ENCODE measurements around the gene GALNT11. TPM values are rescaled to one million over a fixed set of nuclear protein-coding genes. Genes with fewer than 3 reads are reported as not detected.

Gene GALNT11
- polyA plus RNA-seq, 3 donors = 17.7 to 25.9 (median 20.6) TPM

GRCh38 chr7:152108359-152108758 is 82.9 kb downstream of the GALNT11 start:
- TF ChIP-seq, protein P1, sequence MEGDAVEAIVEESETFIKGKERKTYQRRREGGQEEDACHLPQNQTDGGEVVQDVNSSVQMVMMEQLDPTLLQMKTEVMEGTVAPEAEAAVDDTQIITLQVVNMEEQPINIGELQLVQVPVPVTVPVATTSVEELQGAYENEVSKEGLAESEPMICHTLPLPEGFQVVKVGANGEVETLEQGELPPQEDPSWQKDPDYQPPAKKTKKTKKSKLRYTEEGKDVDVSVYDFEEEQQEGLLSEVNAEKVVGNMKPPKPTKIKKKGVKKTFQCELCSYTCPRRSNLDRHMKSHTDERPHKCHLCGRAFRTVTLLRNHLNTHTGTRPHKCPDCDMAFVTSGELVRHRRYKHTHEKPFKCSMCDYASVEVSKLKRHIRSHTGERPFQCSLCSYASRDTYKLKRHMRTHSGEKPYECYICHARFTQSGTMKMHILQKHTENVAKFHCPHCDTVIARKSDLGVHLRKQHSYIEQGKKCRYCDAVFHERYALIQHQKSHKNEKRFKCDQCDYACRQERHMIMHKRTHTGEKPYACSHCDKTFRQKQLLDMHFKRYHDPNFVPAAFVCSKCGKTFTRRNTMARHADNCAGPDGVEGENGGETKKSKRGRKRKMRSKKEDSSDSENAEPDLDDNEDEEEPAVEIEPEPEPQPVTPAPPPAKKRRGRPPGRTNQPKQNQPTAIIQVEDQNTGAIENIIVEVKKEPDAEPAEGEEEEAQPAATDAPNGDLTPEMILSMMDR (IDR thresholded peaks at IDR 0.05) = no peak

DNA sequence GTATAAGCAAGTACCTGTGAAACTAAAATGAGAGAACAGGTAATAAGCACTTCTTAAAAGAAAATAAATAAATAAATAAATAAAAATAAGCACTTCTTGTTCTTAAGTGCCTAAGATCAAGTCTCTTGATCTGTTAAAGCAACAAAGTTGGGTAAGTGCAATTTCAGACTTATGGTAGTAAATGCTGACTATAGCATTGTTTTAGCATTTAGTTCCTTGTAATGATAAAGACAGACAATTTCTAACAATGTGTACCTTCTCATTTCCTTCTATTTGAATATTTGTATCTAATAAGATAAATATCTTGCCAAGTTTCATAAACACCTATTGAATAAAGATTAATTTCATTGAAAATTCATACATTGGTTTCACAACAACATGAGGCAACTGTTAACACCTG is 87.4 kb downstream of the GALNT11 start:
- peaks cover 0 to 1% (median 0%) of the 10 kb centered on the region in 3 donors for H3K27me3 Mint-ChIP-seq (ENCODE audit: low read depth in 3 of 3)
- Histone ChIP-seq H3K9ac (ENCODE audit: insufficient read depth, low read length, poor library complexity, severe bottlenecking) (no peak overlapping the region), H3K36me3 (replicated peaks in 1 of 2; ENCODE audit: control insufficient read depth in 1 of 2, insufficient read depth in 2 of 2, low read length in 2 of 2) (peaks cover 29 to 57% of the 10 kb centered on the region in 2 donors), H3K4me1 (ENCODE audit: control insufficient read depth in 1 of 2, insufficient read depth in 2 of 2, low read length in 2 of 2) (no peaks in the 10 kb centered on the region), H3K27me3 (ENCODE audit: control insufficient read depth in 2 of 2, insufficient read depth in 2 of 2, low read length in 2 of 2) (no peaks in the 10 kb centered on the region), H3K79me2 (ENCODE audit: insufficient read depth, low read length) (no peaks in the 10 kb centered on the region), H3K9me3 (replicated peaks in 1 of 2; ENCODE audit: control insufficient read depth in 1 of 2, insufficient read depth in 1 of 2, low read length in 2 of 2) (no peaks in the 10 kb centered on the region), H4K20me1 (ENCODE audit: insufficient read depth, low read length) (no peaks in the 10 kb centered on the region), H3K27ac (ENCODE audit: low read depth in 1 of 2, low read length in 2 of 2) (no peak overlapping the region), H3K4me3 (replicated peaks in 1 of 3; ENCODE audit: low read depth in 2 of 3, low read length in 3 of 3) (no peak overlapping the region), H3K4me2 (replicated peaks; ENCODE audit: extremely low read depth, low read length, poor library complexity, severe bottlenecking) (no peak overlapping the region), H2AFZ (ENCODE audit: insufficient read depth, low read depth, low read length, poor library complexity, severe bottlenecking) (no peak overlapping the region)
- H3K36me3 Mint-ChIP-seq = peaks cover 29 to 59% of the 10 kb centered on the region in 2 donors
- no peak overlapping the region for H3K27ac Mint-ChIP-seq
- DNase-seq = no peak
- no peak overlapping the region for H3K4me3 Mint-ChIP-seq
- no peaks in the 10 kb centered on the region for H3K4me1 Mint-ChIP-seq
- TF ChIP-seq, protein P1 (IDR thresholded peaks at IDR 0.05) = no peak
- intact Hi-C loops (cut with micrococcal nuclease) = no loop called here
- peaks cover 0 to 7% (median 0%) of the 10 kb centered on the region in 7 donors for H3K9me3 Mint-ChIP-seq

More at GRCh38 chr7:152108359-152108758, 82.9 kb downstream of the GALNT11 start:
- Mint-ChIP-seq H3K9me3 (peaks cover 0 to 3% (median 0%) of the 10 kb centered on the region in 7 donors), H3K27ac (peak overlapping the region in 2 of 7 donors; percentile 15 to 42), H3K4me1 (no peaks in the 10 kb centered on the region), H3K4me3 (no peak overlapping the region), H3K36me3 (peaks cover 30 to 49% of the 10 kb centered on the region in 2 donors), H3K27me3 (ENCODE audit: low read depth in 3 of 3) (peaks cover 0 to 1% (median 0%) of the 10 kb centered on the region in 3 donors)
- WGBS (ENCODE audit: insufficient coverage) = 100% methylated on average over 2 of the region's 7 CpGs
- Histone ChIP-seq H3K9ac (ENCODE audit: insufficient read depth, low read length, poor library complexity, severe bottlenecking) (no peak overlapping the region), H3K27me3 (ENCODE audit: control insufficient read depth in 2 of 2, insufficient read depth in 2 of 2, low read length in 2 of 2) (no peaks in the 10 kb centered on the region), H3K79me2 (ENCODE audit: insufficient read depth, low read length) (no peaks in the 10 kb centered on the region), H2AFZ (ENCODE audit: insufficient read depth, low read depth, low read length, poor library complexity, severe bottlenecking) (no peak overlapping the region), H4K20me1 (ENCODE audit: insufficient read depth, low read length) (no peaks in the 10 kb centered on the region), H3K9me3 (replicated peaks in 1 of 2; ENCODE audit: control insufficient read depth in 1 of 2, insufficient read depth in 1 of 2, low read length in 2 of 2) (no peaks in the 10 kb centered on the region), H3K4me1 (ENCODE audit: control insufficient read depth in 1 of 2, insufficient read depth in 2 of 2, low read length in 2 of 2) (no peaks in the 10 kb centered on the region), H3K4me3 (replicated peaks in 1 of 3; ENCODE audit: low read depth in 2 of 3, low read length in 3 of 3) (no peak overlapping the region), H3K4me2 (replicated peaks; ENCODE audit: extremely low read depth, low read length, poor library complexity, severe bottlenecking) (no peak overlapping the region), H3K36me3 (replicated peaks in 1 of 2; ENCODE audit: control insufficient read depth in 1 of 2, insufficient read depth in 2 of 2, low read length in 2 of 2) (peaks cover 27 to 45% of the 10 kb centered on the region in 2 donors), H3K27ac (ENCODE audit: low read depth in 1 of 2, low read length in 2 of 2) (no peak overlapping the region)
- DNase-seq = no peak
- intact Hi-C loops (cut with micrococcal nuclease) = no loop called here

Measured in CD14-positive monocyte (primary cell).